Panc1 (cell line): ENCODE results near the gene NCOR2.

Experiments
- POLR2AphosphoS5 ChIP-seq: IDR thresholded peaks from 2 replicates; pipeline ENCODE4 v1.6.1; 2012; ENCODE audit warnings: mild to moderate bottlenecking, low read depth, low read length, moderate library complexity
- SIN3A ChIP-seq: IDR thresholded peaks from 2 replicates; pipeline ENCODE4 v1.6.1; 2012; ENCODE audit warnings: low read depth, mild to moderate bottlenecking, low read length, moderate library complexity, borderline replicate concordance; ENCODE audit not compliant: insufficient read depth
- TCF7L2 ChIP-seq: IDR thresholded peaks from 2 replicates; pipeline ENCODE4 v1.6.1; 2011; ENCODE audit warnings: mild to moderate bottlenecking, low read depth, low read length, inconsistent platforms
- TF ChIP-seq, protein P1 (sequence below): fragments of 450-650 bp; IDR thresholded peaks from 2 replicates; pipeline ENCODE4 v1.5.1; 2017; ENCODE audit warnings: mild to moderate bottlenecking
- TF ChIP-seq, protein P2 (sequence below), 2 experiments: IDR thresholded peaks; 2 replicates each; pipeline ENCODE4 v1.6.1; 2011 to 2012; ENCODE audit warnings: low read depth in 2 of 2, control low read depth in 1 of 2, low read length in 1 of 2, mild to moderate bottlenecking in 1 of 2, moderate library complexity in 1 of 2; ENCODE audit not compliant: insufficient read depth in 1 of 2

DNA sequence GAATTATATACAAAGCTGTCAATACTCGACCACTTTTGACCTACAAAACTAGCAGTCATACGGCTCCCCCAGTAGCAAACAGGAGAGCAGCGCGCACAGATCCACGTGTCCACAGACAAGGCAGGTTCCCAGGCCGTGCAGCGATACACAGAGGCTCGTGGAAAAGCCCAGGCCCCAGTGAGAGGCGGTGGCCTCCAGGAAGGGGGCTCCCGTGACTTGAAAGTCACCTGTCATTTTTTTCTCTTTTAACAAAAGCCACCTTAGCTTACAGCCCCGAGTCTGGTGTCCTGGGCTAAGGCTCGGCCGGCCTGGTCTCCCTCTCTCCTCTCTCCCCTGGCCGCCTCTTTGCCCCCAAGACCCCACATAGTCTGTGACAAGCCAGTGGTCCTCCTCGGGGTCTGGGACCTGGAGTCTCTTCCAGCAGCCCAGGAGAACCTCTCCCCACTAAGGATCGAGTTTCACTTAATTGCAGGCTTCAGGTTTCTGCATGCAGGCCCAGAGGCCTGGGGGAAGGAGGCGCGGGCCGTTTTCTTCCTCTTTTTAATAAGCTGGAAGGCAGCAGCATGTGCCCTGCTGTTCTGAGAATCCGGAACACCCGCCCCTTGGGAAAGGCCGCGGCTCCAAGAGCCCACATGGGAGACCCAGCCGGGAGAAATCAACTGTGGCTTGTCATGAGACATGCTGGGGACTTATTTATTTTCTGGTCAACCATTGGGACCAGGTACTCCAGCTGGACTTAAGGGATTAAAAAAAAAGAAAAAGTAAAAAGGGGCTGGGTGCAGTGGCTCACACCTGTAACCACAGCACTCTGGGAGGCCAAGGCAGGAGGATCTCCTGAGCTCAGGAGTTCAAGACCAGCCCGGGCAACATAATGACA, 15.9 kb downstream of the NCOR2 start:
- TF ChIP-seq, protein P1, sequence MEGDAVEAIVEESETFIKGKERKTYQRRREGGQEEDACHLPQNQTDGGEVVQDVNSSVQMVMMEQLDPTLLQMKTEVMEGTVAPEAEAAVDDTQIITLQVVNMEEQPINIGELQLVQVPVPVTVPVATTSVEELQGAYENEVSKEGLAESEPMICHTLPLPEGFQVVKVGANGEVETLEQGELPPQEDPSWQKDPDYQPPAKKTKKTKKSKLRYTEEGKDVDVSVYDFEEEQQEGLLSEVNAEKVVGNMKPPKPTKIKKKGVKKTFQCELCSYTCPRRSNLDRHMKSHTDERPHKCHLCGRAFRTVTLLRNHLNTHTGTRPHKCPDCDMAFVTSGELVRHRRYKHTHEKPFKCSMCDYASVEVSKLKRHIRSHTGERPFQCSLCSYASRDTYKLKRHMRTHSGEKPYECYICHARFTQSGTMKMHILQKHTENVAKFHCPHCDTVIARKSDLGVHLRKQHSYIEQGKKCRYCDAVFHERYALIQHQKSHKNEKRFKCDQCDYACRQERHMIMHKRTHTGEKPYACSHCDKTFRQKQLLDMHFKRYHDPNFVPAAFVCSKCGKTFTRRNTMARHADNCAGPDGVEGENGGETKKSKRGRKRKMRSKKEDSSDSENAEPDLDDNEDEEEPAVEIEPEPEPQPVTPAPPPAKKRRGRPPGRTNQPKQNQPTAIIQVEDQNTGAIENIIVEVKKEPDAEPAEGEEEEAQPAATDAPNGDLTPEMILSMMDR: no peak
- TF ChIP-seq TCF7L2: no peak
- TF ChIP-seq, protein P2, sequence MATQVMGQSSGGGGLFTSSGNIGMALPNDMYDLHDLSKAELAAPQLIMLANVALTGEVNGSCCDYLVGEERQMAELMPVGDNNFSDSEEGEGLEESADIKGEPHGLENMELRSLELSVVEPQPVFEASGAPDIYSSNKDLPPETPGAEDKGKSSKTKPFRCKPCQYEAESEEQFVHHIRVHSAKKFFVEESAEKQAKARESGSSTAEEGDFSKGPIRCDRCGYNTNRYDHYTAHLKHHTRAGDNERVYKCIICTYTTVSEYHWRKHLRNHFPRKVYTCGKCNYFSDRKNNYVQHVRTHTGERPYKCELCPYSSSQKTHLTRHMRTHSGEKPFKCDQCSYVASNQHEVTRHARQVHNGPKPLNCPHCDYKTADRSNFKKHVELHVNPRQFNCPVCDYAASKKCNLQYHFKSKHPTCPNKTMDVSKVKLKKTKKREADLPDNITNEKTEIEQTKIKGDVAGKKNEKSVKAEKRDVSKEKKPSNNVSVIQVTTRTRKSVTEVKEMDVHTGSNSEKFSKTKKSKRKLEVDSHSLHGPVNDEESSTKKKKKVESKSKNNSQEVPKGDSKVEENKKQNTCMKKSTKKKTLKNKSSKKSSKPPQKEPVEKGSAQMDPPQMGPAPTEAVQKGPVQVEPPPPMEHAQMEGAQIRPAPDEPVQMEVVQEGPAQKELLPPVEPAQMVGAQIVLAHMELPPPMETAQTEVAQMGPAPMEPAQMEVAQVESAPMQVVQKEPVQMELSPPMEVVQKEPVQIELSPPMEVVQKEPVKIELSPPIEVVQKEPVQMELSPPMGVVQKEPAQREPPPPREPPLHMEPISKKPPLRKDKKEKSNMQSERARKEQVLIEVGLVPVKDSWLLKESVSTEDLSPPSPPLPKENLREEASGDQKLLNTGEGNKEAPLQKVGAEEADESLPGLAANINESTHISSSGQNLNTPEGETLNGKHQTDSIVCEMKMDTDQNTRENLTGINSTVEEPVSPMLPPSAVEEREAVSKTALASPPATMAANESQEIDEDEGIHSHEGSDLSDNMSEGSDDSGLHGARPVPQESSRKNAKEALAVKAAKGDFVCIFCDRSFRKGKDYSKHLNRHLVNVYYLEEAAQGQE (IDR thresholded peaks at IDR 0.05; ENCODE audit: insufficient read depth in 1 of 2, low read depth in 2 of 2, low read length in 1 of 2): no peak
- TF ChIP-seq POLR2AphosphoS5: no peak
- TF ChIP-seq SIN3A: no peak
